ENCODE results near the gene TMEM63B. TPM values are rescaled to one million over a fixed set of nuclear protein-coding genes. Genes with fewer than 3 reads are reported as not detected.
"Not testable (repeated sequence)": the region's sequence is repeated elsewhere in the genome, so short reads cannot be mapped to it uniquely, and the experiment has no call there.

TMEM63B gene
- total and polyA plus RNA-seq, 11 donors: 26.2 to 52.9 (median 41.2) TPM

DNA sequence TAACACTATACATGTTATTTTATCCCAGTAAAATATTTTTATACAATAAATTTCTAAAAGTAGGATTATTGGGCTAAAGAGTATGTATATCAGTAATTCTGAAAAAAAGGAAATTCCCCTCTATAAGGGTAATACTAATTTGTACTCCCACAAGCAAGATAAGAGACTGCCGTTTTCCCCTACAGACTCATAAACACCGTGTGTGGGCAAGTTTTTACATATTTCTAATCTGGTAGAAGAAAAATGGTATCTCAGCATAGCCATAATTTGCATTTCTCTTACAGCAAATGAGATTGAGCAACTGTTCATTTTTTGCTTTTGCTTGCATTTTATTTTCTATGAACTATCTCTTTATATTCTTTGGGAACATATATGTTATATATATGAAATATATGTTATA lies 63.4 kb downstream of the TMEM63B start:
- WGBS, 4 donors: 48 to 58% (median 57%) methylated on average over 2 of the region's 2 CpGs
- no peak for ATAC-seq
- Histone ChIP-seq H3K9me3 (no peaks in the 10 kb centered on the region), H3K27me3 (no peaks in the 10 kb centered on the region), H3K27ac (no peak overlapping the region), H3K36me3 (no peaks in the 10 kb centered on the region), H3K4me3 (no peak overlapping the region), H3K4me1 (peaks cover 0 to 24% (median 4%) of the 10 kb centered on the region in 12 donors)
- intact Hi-C loops (cut with DNase I): no loop called here
- TF ChIP-seq CTCF (IDR thresholded peaks at IDR 0.05): no peak
- no peak for TF ChIP-seq POLR2A (IDR thresholded peaks at IDR 0.05)
- no peak for DNase-seq

- Histone ChIP-seq H3K36me3 (no peaks in the 10 kb centered on the region), H3K9me3 (no peaks in the 10 kb centered on the region), H3K4me3 (peak overlapping the region in 9 of 12 donors; percentile 7 to 41 (median 24)), H3K27ac (peak overlapping the region in 9 of 12 donors; percentile 22 to 68 (median 46)), H3K27me3 (no peaks in the 10 kb centered on the region), H3K4me1 (peaks cover 0 to 12% (median 0%) of the 10 kb centered on the region in 12 donors)
- intact Hi-C loops (cut with DNase I): no loop called here
- TF ChIP-seq POLR2A (IDR thresholded peaks at IDR 0.05) (no peak), CTCF (IDR thresholded peaks at IDR 0.05) (no peak)
- DNase-seq (no peak), ATAC-seq (peak in 3 of 4 donors; percentile 45 to 78 (median 70))
- WGBS, 4 donors: 42 to 65% (median 52%) methylated on average over 10 of the region's 10 CpGs
Observed at GRCh38 chr6:44192428-44193041, 65.2 kb downstream of the TMEM63B start.

- no peak for ATAC-seq
- Histone ChIP-seq H3K27ac (peak overlapping the region in 2 of 12 donors; percentile 46 to 62), H3K4me1 (peaks cover 0 to 12% (median 0%) of the 10 kb centered on the region in 12 donors), H3K9me3 (no peaks in the 10 kb centered on the region), H3K36me3 (no peaks in the 10 kb centered on the region), H3K27me3 (no peaks in the 10 kb centered on the region), H3K4me3 (no peak overlapping the region)
- WGBS, 4 donors: 96 to 99% (median 96%) methylated on average over 8 of the region's 8 CpGs
- intact Hi-C loops (cut with DNase I): no loop called here
- no peak for TF ChIP-seq CTCF (IDR thresholded peaks at IDR 0.05)
- TF ChIP-seq POLR2A (IDR thresholded peaks at IDR 0.05): no peak
- no peak for DNase-seq
Observed at GRCh38 chr6:44193307-44193910, 66.1 kb downstream of the TMEM63B start.

DNA sequence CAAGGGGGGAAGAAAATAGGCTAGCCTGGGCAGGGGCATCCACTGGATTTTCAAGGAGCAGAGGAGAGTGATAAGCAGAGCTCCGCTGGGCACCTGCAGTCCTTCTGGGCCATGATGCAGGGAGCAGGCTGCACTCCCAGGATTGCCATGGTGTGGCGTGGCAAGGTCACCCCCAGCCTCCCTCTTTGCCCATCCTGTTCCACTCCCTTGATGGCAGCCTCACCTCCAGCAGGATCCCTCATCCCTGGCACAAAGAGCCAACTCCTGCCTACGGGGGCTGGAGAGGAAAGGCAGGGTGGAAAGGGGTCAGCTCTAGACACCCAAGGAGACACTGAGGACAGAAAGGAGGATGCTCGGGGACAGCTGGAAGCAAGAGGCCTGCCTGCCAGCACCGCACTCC lies 67.0 kb downstream of the TMEM63B start:
- no peaks in the 10 kb centered on the region for H3K36me3 ChIP-seq
- no peak for ATAC-seq
- WGBS, 4 donors: 78 to 95% (median 88%) methylated on average over 4 to 5 of the region's 5 CpGs
- H3K27me3 ChIP-seq: no peaks in the 10 kb centered on the region
- H3K27ac ChIP-seq: no peak overlapping the region
- H3K4me3 ChIP-seq: no peak overlapping the region
- H3K4me1 ChIP-seq: peaks cover 0 to 12% (median 0%) of the 10 kb centered on the region in 12 donors
- intact Hi-C loops (cut with DNase I): no loop called here
- no peaks in the 10 kb centered on the region for H3K9me3 ChIP-seq
- DNase-seq: no peak
- no peak for TF ChIP-seq POLR2A (IDR thresholded peaks at IDR 0.05)
- no peak for TF ChIP-seq CTCF (IDR thresholded peaks at IDR 0.05)

GRCh38 chr6:44196351-44196750 lies 69.0 kb downstream of the TMEM63B start:
- WGBS, 4 donors: 93 to 98% (median 96%) methylated on average over 11 of the region's 11 CpGs
- DNase-seq: not testable (repeated sequence)

More at GRCh38 chr6:44196351-44196750, 69.0 kb downstream of the TMEM63B start:
- H3K36me3 ChIP-seq; H3K4me3 ChIP-seq; ATAC-seq; H3K27me3 ChIP-seq; intact Hi-C loops (cut with DNase I); H3K27ac ChIP-seq; H3K9me3 ChIP-seq: not testable (repeated sequence)
- H3K4me1 ChIP-seq: peaks cover 0 to 12% (median under 1%) of the 10 kb centered on the region in 12 donors

Data from heart left ventricle (tissue), 16 donors.